ENCODE results near the gene OLFM2. TPM values are rescaled to one million over a fixed set of nuclear protein-coding genes. Genes with fewer than 3 reads are reported as not detected.
A peak's percentile ranks its signal among the peaks of the same experiment; 100 is the strongest.

Gene OLFM2
- total RNA-seq, 4 donors from 2014 or later, result 51.5 to 114 (median 101) TPM

- H3K9me3 ChIP-seq, result no peaks in the 10 kb centered on the region
- TF ChIP-seq EP300 (IDR thresholded peaks at IDR 0.05), result no peak
- TF ChIP-seq POLR2AphosphoS5 (IDR thresholded peaks at IDR 0.05), result no peak
- no peak for TF ChIP-seq CTCF (IDR thresholded peaks at IDR 0.05)
- TF ChIP-seq POLR2A (IDR thresholded peaks at IDR 0.05), result no peak
- H3K27ac ChIP-seq, result peak overlapping the region; percentile 48
- no peak for DNase-seq (ENCODE audit: low spot score in 2 of 2)
- 0% methylated on average over 5 of the region's 27 CpGs for WGBS
- H3K4me1 ChIP-seq, result peaks cover 33% of the 10 kb centered on the region
- peak overlapping the region; percentile 63 for H3K4me3 ChIP-seq
- peaks cover 16% of the 10 kb centered on the region for H3K27me3 ChIP-seq
- no peaks in the 10 kb centered on the region for H3K36me3 ChIP-seq
Observed at GRCh38 chr19:9914001-9914314, 22.4 kb downstream of the OLFM2 start.

GRCh38 chr19:9913237-9914000 is 22.9 kb downstream of the OLFM2 start:
- Histone ChIP-seq H3K27ac (no peak overlapping the region), H3K36me3 (no peaks in the 10 kb centered on the region), H3K27me3 (peaks cover 16% of the 10 kb centered on the region), H3K4me3 (peak overlapping the region; percentile 63), H3K4me1 (peaks cover 33% of the 10 kb centered on the region), H3K9me3 (no peaks in the 10 kb centered on the region)
- 6% methylated on average over 30 of the region's 95 CpGs for WGBS
- no peak for TF ChIP-seq POLR2AphosphoS5 (IDR thresholded peaks at IDR 0.05)
- TF ChIP-seq EP300 (IDR thresholded peaks at IDR 0.05), result no peak
- no peak for TF ChIP-seq CTCF (IDR thresholded peaks at IDR 0.05)
- no peak for TF ChIP-seq POLR2A (IDR thresholded peaks at IDR 0.05)
- no peak for DNase-seq (ENCODE audit: low spot score in 2 of 2)

- 32% methylated on average over 24 of the region's 24 CpGs for WGBS
- no peak for TF ChIP-seq POLR2A (IDR thresholded peaks at IDR 0.05)
- TF ChIP-seq POLR2AphosphoS5 (IDR thresholded peaks at IDR 0.05), result no peak
- no peak for TF ChIP-seq EP300 (IDR thresholded peaks at IDR 0.05)
- no peak for TF ChIP-seq CTCF (IDR thresholded peaks at IDR 0.05)
- H3K36me3 ChIP-seq, result no peaks in the 10 kb centered on the region
- no peak overlapping the region for H3K27ac ChIP-seq
- H3K4me3 ChIP-seq, result peak overlapping the region; percentile 63
- H3K4me1 ChIP-seq, result peaks cover 33% of the 10 kb centered on the region
- H3K9me3 ChIP-seq, result no peaks in the 10 kb centered on the region
- no peak for DNase-seq (ENCODE audit: low spot score in 2 of 2)
- H3K27me3 ChIP-seq, result peaks cover 16% of the 10 kb centered on the region
Observed at GRCh38 chr19:9912551-9913236, 23.6 kb downstream of the OLFM2 start.

- TF ChIP-seq CTCF (IDR thresholded peaks at IDR 0.05) (no peak), EP300 (IDR thresholded peaks at IDR 0.05) (no peak), POLR2A (IDR thresholded peaks at IDR 0.05) (no peak), POLR2AphosphoS5 (IDR thresholded peaks at IDR 0.05) (no peak)
- DNase-seq (ENCODE audit: low spot score in 2 of 2), result no peak
- H3K27ac ChIP-seq, result no peak overlapping the region
- H3K4me3 ChIP-seq, result no peak overlapping the region
- 46% methylated on average over 6 of the region's 6 CpGs for WGBS
- no peaks in the 10 kb centered on the region for H3K36me3 ChIP-seq
- peaks cover 27% of the 10 kb centered on the region for H3K4me1 ChIP-seq
- no peaks in the 10 kb centered on the region for H3K9me3 ChIP-seq
- peaks cover 18% of the 10 kb centered on the region for H3K27me3 ChIP-seq
Observed at GRCh38 chr19:9911524-9912185, 24.7 kb downstream of the OLFM2 start.

- peaks cover 18% of the 10 kb centered on the region for H3K27me3 ChIP-seq
- H3K4me3 ChIP-seq, result no peak overlapping the region
- H3K27ac ChIP-seq, result no peak overlapping the region
- no peaks in the 10 kb centered on the region for H3K9me3 ChIP-seq
- no peak for TF ChIP-seq POLR2AphosphoS5 (IDR thresholded peaks at IDR 0.05)
- WGBS, result 77% methylated on average over 1 of the region's 1 CpG
- no peak for DNase-seq (ENCODE audit: low spot score in 2 of 2)
- H3K4me1 ChIP-seq, result peaks cover 28% of the 10 kb centered on the region
- H3K36me3 ChIP-seq, result no peaks in the 10 kb centered on the region
Observed at GRCh38 chr19:9910625-9911024, 25.7 kb downstream of the OLFM2 start.

All from suprapubic skin (tissue), 4 donors.